ENCODE results near the gene TBXAS1.

Gene TBXAS1

DNA sequence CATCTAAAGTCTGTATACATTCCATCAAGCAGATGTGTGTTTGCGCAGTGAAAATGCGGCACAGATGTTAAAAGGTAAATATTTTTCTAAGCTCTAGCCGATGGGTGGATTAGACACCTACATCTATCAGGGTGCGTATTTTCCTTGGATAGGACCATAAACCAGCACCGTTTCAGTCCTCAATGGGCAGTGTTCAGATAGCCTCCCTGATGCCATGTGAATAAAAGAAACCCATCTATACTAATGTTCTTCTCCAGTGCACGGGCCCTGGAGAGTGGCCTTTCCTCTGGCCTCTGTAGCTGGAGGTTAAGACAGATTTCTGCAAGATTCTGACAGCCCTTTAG is 130.2 kb downstream of the TBXAS1 start:
- TF ChIP-seq, protein P1, sequence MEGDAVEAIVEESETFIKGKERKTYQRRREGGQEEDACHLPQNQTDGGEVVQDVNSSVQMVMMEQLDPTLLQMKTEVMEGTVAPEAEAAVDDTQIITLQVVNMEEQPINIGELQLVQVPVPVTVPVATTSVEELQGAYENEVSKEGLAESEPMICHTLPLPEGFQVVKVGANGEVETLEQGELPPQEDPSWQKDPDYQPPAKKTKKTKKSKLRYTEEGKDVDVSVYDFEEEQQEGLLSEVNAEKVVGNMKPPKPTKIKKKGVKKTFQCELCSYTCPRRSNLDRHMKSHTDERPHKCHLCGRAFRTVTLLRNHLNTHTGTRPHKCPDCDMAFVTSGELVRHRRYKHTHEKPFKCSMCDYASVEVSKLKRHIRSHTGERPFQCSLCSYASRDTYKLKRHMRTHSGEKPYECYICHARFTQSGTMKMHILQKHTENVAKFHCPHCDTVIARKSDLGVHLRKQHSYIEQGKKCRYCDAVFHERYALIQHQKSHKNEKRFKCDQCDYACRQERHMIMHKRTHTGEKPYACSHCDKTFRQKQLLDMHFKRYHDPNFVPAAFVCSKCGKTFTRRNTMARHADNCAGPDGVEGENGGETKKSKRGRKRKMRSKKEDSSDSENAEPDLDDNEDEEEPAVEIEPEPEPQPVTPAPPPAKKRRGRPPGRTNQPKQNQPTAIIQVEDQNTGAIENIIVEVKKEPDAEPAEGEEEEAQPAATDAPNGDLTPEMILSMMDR (IDR thresholded peaks at IDR 0.05; ENCODE audit: extremely low read depth, insufficient read depth, missing control alignments): no peak
- no peak for DNase-seq (ENCODE audit: low spot score)
- in situ Hi-C loops (cut with MboI; ENCODE audit: low pct_unique_long_range_greater_than_20kb, low sequenced_read_pairs, unreplicated experiment): no loop called here

DNA sequence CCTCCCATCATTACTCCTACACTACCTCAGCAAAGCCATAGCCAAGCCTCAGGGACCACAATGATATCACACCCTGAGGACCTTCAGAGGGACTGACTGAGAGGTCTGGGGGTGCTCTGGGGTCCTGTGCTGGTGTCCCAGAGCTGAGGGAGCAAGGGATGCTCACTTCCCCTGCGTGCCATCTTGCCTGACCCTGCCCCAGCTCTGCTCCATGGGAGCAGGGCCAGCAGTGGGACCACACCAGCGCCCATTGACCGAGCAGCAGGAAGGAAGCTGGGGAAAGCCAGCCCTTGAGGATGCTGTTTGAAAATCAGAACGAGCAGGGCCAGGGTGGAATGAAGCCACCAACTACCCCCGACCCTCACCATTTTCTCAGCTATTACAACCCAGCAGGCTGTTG is 130.7 kb downstream of the TBXAS1 start:
- in situ Hi-C loops (cut with MboI; ENCODE audit: low pct_unique_long_range_greater_than_20kb, low sequenced_read_pairs, unreplicated experiment): no loop called here
- DNase-seq (ENCODE audit: low spot score): no peak
- TF ChIP-seq, protein P1 (IDR thresholded peaks at IDR 0.05; ENCODE audit: extremely low read depth, insufficient read depth, missing control alignments): no peak

DNA sequence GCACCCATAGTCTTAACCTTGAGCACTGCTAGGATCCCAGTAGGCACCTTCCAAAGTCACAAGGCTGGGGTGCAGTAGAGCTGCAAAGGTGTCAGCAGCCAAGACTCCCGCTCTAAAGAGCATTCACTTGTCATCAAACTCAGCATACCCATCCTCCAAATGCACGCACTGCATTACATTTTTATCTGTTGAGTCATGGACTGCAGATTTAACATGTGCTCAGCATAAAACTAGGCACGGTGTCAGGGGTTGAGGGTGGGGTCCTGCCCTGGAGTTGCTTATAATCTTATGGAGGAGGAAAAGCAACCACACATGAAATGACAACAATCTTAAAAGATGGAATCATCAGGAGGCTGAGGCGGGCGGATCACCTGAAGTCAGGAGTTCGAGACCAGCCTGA is 131.1 kb downstream of the TBXAS1 start:
- no peak for DNase-seq (ENCODE audit: low spot score)
- TF ChIP-seq, protein P1 (IDR thresholded peaks at IDR 0.05; ENCODE audit: extremely low read depth, insufficient read depth, missing control alignments): no peak
- in situ Hi-C loops (cut with MboI; ENCODE audit: low pct_unique_long_range_greater_than_20kb, low sequenced_read_pairs, unreplicated experiment): no loop called here

DNA sequence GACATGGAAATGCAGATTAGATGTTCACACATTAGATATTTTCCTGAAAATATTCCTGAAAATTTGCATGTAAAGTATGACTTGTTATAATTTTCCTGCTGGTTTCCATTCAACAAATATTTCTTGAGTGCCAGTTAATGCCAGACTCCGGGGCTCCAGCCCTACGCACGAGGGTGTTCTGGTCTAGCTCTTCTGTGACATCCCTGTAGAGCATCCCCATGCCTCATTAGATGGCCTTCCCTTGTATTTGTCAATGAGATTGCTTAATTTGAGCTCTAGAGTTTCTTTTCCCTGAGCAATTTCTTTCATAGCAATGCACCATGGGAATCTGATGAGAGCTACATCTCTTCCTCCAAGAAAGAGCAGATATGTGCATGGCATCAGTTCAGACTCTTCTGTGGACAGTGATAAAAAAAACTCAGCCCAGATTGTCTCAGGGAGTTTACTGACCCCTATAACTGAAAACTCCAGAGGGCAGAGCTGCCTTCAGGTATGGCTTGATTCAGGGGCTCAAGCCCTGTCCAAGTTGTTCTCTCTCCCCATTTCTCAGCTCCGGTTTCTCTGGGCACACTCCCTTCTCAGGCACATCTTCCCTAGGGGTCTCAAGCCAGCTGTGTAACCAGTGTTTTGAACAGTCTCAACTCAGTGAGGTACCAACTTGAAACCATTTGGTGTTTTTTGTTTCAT is 137.0 kb downstream of the TBXAS1 start:
- TF ChIP-seq, protein P1 (IDR thresholded peaks at IDR 0.05; ENCODE audit: extremely low read depth, insufficient read depth, missing control alignments): no peak
- in situ Hi-C loops (cut with MboI; ENCODE audit: low pct_unique_long_range_greater_than_20kb, low sequenced_read_pairs, unreplicated experiment): no loop called here
- no peak for DNase-seq (ENCODE audit: low spot score)

DNA sequence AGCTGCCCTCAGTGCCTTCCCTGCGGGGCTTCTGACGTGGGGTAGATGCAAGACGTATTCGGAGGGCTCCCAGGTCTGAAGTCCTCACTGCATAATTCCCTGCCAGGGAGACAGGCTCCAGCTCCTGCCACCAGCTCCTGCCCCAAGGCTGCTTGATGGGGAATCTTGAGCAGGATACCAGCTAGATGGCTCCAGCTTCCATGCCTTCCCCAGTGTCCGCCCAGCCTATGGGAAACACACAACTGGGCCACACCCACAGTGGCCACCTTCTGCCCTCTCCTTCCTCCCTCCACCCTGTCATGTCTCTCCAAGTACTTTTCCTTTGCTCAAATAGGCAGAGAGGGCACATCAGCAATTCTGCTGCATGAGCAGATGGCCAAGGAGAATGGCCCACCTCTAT is 137.9 kb downstream of the TBXAS1 start:
- TF ChIP-seq, protein P1 (IDR thresholded peaks at IDR 0.05; ENCODE audit: extremely low read depth, insufficient read depth, missing control alignments): no peak
- no peak for DNase-seq (ENCODE audit: low spot score)
- in situ Hi-C loops (cut with MboI; ENCODE audit: low pct_unique_long_range_greater_than_20kb, low sequenced_read_pairs, unreplicated experiment): no loop called here

DNA sequence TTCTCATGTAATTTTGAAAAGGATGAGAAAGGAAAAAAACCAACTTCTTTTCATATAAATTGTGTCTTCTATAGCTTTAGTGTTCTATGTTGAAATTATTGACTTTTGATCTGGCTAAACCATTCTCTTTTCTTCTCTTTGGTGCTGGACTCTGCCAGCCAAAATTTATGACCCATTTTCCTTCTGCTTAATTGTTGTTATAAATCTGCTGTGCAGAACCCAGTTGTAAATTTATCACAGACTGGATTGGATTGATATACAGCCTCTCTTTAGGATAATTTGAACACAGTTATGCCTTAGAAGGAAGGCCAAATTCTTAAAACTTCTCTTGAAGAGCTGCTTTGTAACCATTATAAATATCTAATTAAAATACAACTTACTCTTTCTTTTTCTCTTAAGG is 139.9 kb downstream of the TBXAS1 start:
- no peak for DNase-seq (ENCODE audit: low spot score)
- in situ Hi-C loops (cut with MboI; ENCODE audit: low pct_unique_long_range_greater_than_20kb, low sequenced_read_pairs, unreplicated experiment): no loop called here
- TF ChIP-seq, protein P1 (IDR thresholded peaks at IDR 0.05; ENCODE audit: extremely low read depth, insufficient read depth, missing control alignments): no peak

Measured in GM13977 (cell line).